GM12878 (cell line): ENCODE data around the gene KYAT1. TPM values are rescaled to one million over a fixed set of nuclear protein-coding genes. Genes with fewer than 3 reads are reported as not detected.

Experiments
- ATAC-seq: fragments of 200-7000 bp; cut with Tn5 transposase; 3 replicates; pipeline ENCODE4 v1.9.1; 2020; ENCODE audit warnings: mild to moderate bottlenecking, moderate library complexity
- BruUV-seq: library from RNA; stranded (reverse); fragments of 400-500 nt; replicated peaks from 2 replicates; lab custom pipeline; 2021; lab: Mats Ljungman, UMichigan
- CTCF ChIA-PET: fragments of 300-600 bp; sonication (Branson Sonifier 250); formaldehyde crosslinking; extraction: SDS; loops from one replicate; lab custom pipeline; 2021; ENCODE audit warnings: inconsistent platforms; lab: Yijun Ruan, JAX
- POLR2A ChIA-PET: fragments of 350-600 bp; formaldehyde crosslinking; extraction: SDS; loops from one replicate; lab custom pipeline; 2021; ENCODE audit warnings: inconsistent platforms; lab: Charles Lee
- RAD21 ChIA-PET: fragments of 300-600 bp; sonication (Branson Sonifier 250); formaldehyde crosslinking; loops from one replicate; lab custom pipeline; 2023; ENCODE audit warnings: antibody characterized with exemption; ENCODE audit not compliant: unreplicated experiment; lab: Charles Lee
- SMC1A ChIA-PET: fragments of 300-600 bp; sonication (Branson Sonifier 250); formaldehyde crosslinking; loops from one replicate; lab custom pipeline; 2023; ENCODE audit not compliant: unreplicated experiment, uncharacterized antibody; lab: Charles Lee
- DNase-seq: peaks from one replicate; pipeline ENCODE4 v3.0.0-alpha.2; 2011; ENCODE audit warnings: low read depth, low spot score
- FAIRE-seq: peaks from 3 replicates; lab custom pipeline; 2011; peaks lifted over from hg19 to GRCh38; lab: Jason Lieb, UNC
- H2AFZ ChIP-seq: 2 replicates; pipeline ENCODE4 v1.6.0; 2011; ENCODE audit warnings: low read depth, low read length, control low read depth; ENCODE audit not compliant: control insufficient read depth
- H3K27ac ChIP-seq: 2 replicates; pipeline ENCODE4 v1.5.1; 2011; ENCODE audit warnings: control low read depth; ENCODE audit not compliant: control insufficient read depth, insufficient read depth
- H3K27me3 ChIP-seq, 2 experiments: replicated peaks in 1 of 2; 2 replicates each; pipeline versions ENCODE4 v1.6.0 to v1.6.1; 2011; ENCODE audit warnings: low read length in 1 of 2; ENCODE audit not compliant: control insufficient read depth in 2 of 2, insufficient read depth in 2 of 2
- H3K36me3 ChIP-seq, 2 experiments: 2 replicates each; pipeline ENCODE4 v1.5.1; 2011; ENCODE audit warnings: low read length in 1 of 2; ENCODE audit not compliant: control insufficient read depth in 2 of 2, insufficient read depth in 2 of 2
- H3K4me1 ChIP-seq: 2 replicates; pipeline ENCODE4 v1.6.1; 2011; ENCODE audit warnings: mild to moderate bottlenecking, low read length, moderate library complexity, mixed read lengths; ENCODE audit not compliant: control insufficient read depth, insufficient read depth
- H3K4me2 ChIP-seq: 2 replicates; pipeline ENCODE4 v1.6.0; 2011; ENCODE audit warnings: control low read depth; ENCODE audit not compliant: control insufficient read depth, insufficient read depth
- H3K4me3 ChIP-seq: fragments of 200-600 bp; sonication (generic); 2 replicates; pipeline ENCODE4 v1.5.1; 2016
- H3K79me2 ChIP-seq: 2 replicates; pipeline ENCODE4 v1.6.0; 2011; ENCODE audit warnings: low read length; ENCODE audit not compliant: control insufficient read depth, insufficient read depth
- H3K9ac ChIP-seq: 2 replicates; pipeline ENCODE4 v1.8.0; 2011; ENCODE audit warnings: low read length, control low read depth, mixed read lengths; ENCODE audit not compliant: control insufficient read depth, insufficient read depth
- H3K9me3 ChIP-seq: replicated peaks from 3 replicates; pipeline ENCODE4 v1.5.1; 2011; ENCODE audit warnings: mild to moderate bottlenecking, low read length; ENCODE audit not compliant: control insufficient read depth, insufficient read depth
- H4K20me1 ChIP-seq: 2 replicates; pipeline ENCODE4 v1.6.0; 2011; ENCODE audit not compliant: control insufficient read depth, insufficient read depth
- BHLHE40 ChIP-seq, 2 experiments: fragments of 450-650 bp in 1 of 2; IDR thresholded peaks; 2 replicates each; pipeline ENCODE4 v1.6.1; 2011 to 2017; ENCODE audit warnings: low read depth in 2 of 2, borderline replicate concordance in 1 of 2, improper control_type of control experiment in 1 of 2, low read length in 1 of 2, mild to moderate bottlenecking in 1 of 2
- EZH2 ChIP-seq: IDR thresholded peaks from 2 replicates; pipeline ENCODE4 v1.6.1; 2012; ENCODE audit warnings: low read depth, mild to moderate bottlenecking, control low read depth, inconsistent platforms, low read length, borderline replicate concordance; ENCODE audit not compliant: control insufficient read depth
- GABPA ChIP-seq: IDR thresholded peaks from 2 replicates; pipeline ENCODE4 v1.6.1; 2014; ENCODE audit warnings: antibody characterized with exemption, low read depth, mild to moderate bottlenecking, inconsistent platforms
- KDM1A ChIP-seq: fragments of 200-600 bp; sonication (generic); IDR thresholded peaks from 2 replicates; pipeline ENCODE4 v1.6.1; 2016; ENCODE audit warnings: borderline replicate concordance
- MEF2A ChIP-seq: IDR thresholded peaks from 2 replicates; pipeline ENCODE4 v1.6.1; 2011; ENCODE audit warnings: low read depth, mild to moderate bottlenecking, low read length, moderate library complexity; ENCODE audit not compliant: insufficient read depth
- MTA2 ChIP-seq: fragments of 450-650 bp; IDR thresholded peaks from 2 replicates; pipeline ENCODE4 v1.6.1; 2016; ENCODE audit warnings: low read depth, mild to moderate bottlenecking, moderate library complexity
- NFIC ChIP-seq: IDR thresholded peaks from 2 replicates; pipeline ENCODE4 v1.6.1; 2012; ENCODE audit warnings: low read depth, mild to moderate bottlenecking, inconsistent platforms, low read length, moderate library complexity
- RAD21 ChIP-seq: IDR thresholded peaks from 2 replicates; pipeline ENCODE4 v1.6.1; 2011; ENCODE audit warnings: mild to moderate bottlenecking, low read depth, low read length, moderate library complexity; ENCODE audit not compliant: insufficient read depth
- RBBP5 ChIP-seq: fragments of 200-600 bp; sonication (generic); conservative IDR thresholded peaks from 2 replicates; pipeline ENCODE4 v1.6.1; 2016
- SREBF2 ChIP-seq: IDR thresholded peaks from 2 replicates; pipeline ENCODE4 v1.6.1; 2012; ENCODE audit warnings: mild to moderate bottlenecking, low read length
- SRF ChIP-seq, 2 experiments: IDR thresholded peaks; 2 replicates each; pipeline ENCODE4 v1.6.1; 2011; ENCODE audit warnings: low read depth in 2 of 2, low read length in 2 of 2, mild to moderate bottlenecking in 1 of 2, moderate library complexity in 1 of 2
- TAF1 ChIP-seq: IDR thresholded peaks from 2 replicates; pipeline ENCODE4 v1.6.1; 2011; ENCODE audit warnings: mild to moderate bottlenecking, low read depth, low read length, borderline replicate concordance
- TCF3 ChIP-seq: IDR thresholded peaks from 2 replicates; pipeline ENCODE4 v1.6.1; 2012; ENCODE audit warnings: low read depth, mild to moderate bottlenecking, low read length, borderline replicate concordance; ENCODE audit not compliant: insufficient read depth
- ZNF274 ChIP-seq: IDR thresholded peaks from one replicate; pipeline ENCODE4 v1.8.0; 2011; ENCODE audit not compliant: insufficient read length, insufficient read depth
- WGBS: methylation state at CpG from one replicate; pipeline ENCODE4 v1.1.6; 2016; ENCODE audit warnings: low lambda C conversion rate; ENCODE audit not compliant: insufficient replicate concordance, insufficient coverage; ENCODE audit errors: missing lambda C conversion rate; 5-methylcytosine and 5-hydroxymethylcytosine counted together
- in situ Hi-C: fragments of 300-500 bp; cut with MboI; formaldehyde crosslinking; loops from 9 replicates; pipeline ENCODE4 v1.14.3; 2018; ENCODE audit warnings: mixed read lengths
- intact Hi-C: fragments of 100-400 bp; cut with micrococcal nuclease; formaldehyde crosslinking; loops from one replicate; pipeline ENCODE4 v1.14.2; 2022; ENCODE audit not compliant: unreplicated experiment
- polyA plus RNA-seq, 11 experiments: library from polyadenylated mRNA; depleted of rRNA in 4 of 11; unstranded in 6 of 11; stranded (reverse) in 5 of 11; fragments of >200 nt; fragmentation: Nextera tagmentation in 4 of 11; fragmentation: Illumina TruSeq in 1 of 11; extraction: Ambion mirVana in 4 of 11; extraction: Trizol in 1 of 11; gene quantifications; 1 replicate in 1 of 11; 2 replicates in 10 of 11; pipeline versions ENCODE4 v1.2.1 to v1.2.3, GENCODE V29; 2011 to 2016; ENCODE audit warnings: inconsistent platforms in 2 of 11, missing spikeins in 2 of 11, low read depth in 1 of 11
- total RNA-seq, 4 experiments: library from RNA; depleted of rRNA in 3 of 4; stranded (reverse); fragments of >200 nt in 3 of 4; fragmentation: Illumina TruSeq in 1 of 4; extraction: Trizol in 1 of 4; gene quantifications; 2 replicates each; pipeline versions ENCODE4 v1.2.1 to v1.2.3, GENCODE V29; 2013 to 2021
- TF ChIP-seq, protein P1 (sequence below): fragments of 450-650 bp; IDR thresholded peaks from 2 replicates; pipeline ENCODE4 v1.6.1; 2018; ENCODE audit warnings: borderline replicate concordance, mild to moderate bottlenecking; ENCODE audit not compliant: partially characterized antibody
- TF ChIP-seq, protein P2 (sequence below): fragments of 450-650 bp; IDR thresholded peaks from 2 replicates; pipeline ENCODE4 v1.6.1; 2018; ENCODE audit warnings: mild to moderate bottlenecking, low read depth, moderate library complexity; ENCODE audit not compliant: partially characterized antibody
- TF ChIP-seq, protein P3 (sequence below): IDR thresholded peaks from 2 replicates; pipeline ENCODE4 v1.6.1; 2011; ENCODE audit warnings: mild to moderate bottlenecking, low read depth, low read length, moderate library complexity; ENCODE audit not compliant: insufficient replicate concordance

KYAT1 gene
- total and polyA plus RNA-seq, 10 of the 15 experiments (the other 5 are each of a cell fraction or from before 2014, with no cell fraction given), result 5.8 to 15.7 (median 11.4) TPM

DNA sequence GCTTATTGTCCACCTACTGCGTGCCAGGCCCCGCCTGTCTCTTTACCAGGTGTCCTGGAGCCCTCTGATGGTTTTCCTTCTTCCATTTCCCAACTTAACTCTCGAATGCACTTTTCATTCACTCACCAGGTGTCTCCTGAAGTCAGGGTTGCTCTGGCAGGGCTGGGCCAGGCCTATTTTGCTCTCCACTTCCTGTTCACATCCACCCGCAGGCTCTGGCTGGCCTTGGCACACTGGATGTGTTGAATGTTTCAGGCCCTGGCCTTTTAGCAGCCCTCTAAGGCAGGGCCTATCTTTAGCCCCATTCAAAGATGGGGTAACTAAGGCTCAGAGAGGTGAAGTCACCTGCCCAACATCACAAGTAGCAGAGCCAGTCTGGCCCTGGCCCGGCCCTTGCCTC, 16.6 kb upstream of the KYAT1 start (continued):
- TF ChIP-seq, protein P1, sequence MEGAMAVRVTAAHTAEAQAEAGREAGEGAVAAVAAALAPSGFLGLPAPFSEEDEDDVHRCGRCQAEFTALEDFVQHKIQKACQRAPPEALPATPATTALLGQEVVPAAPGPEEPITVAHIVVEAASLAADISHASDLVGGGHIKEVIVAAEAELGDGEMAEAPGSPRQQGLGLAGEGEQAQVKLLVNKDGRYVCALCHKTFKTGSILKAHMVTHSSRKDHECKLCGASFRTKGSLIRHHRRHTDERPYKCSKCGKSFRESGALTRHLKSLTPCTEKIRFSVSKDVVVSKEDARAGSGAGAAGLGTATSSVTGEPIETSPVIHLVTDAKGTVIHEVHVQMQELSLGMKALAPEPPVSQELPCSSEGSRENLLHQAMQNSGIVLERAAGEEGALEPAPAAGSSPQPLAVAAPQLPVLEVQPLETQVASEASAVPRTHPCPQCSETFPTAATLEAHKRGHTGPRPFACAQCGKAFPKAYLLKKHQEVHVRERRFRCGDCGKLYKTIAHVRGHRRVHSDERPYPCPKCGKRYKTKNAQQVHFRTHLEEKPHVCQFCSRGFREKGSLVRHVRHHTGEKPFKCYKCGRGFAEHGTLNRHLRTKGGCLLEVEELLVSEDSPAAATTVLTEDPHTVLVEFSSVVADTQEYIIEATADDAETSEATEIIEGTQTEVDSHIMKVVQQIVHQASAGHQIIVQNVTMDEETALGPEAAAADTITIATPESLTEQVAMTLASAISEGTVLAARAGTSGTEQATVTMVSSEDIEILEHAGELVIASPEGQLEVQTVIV, result no peak
- TF ChIP-seq TCF3, result no peak
- no peak for TF ChIP-seq KDM1A
- no peak for TF ChIP-seq SRF (IDR thresholded peaks at IDR 0.05; ENCODE audit: low read depth in 2 of 2, low read length in 2 of 2)
- no peak for TF ChIP-seq ZNF274
- no peak for TF ChIP-seq RAD21
- no peak for TF ChIP-seq TAF1

DNA sequence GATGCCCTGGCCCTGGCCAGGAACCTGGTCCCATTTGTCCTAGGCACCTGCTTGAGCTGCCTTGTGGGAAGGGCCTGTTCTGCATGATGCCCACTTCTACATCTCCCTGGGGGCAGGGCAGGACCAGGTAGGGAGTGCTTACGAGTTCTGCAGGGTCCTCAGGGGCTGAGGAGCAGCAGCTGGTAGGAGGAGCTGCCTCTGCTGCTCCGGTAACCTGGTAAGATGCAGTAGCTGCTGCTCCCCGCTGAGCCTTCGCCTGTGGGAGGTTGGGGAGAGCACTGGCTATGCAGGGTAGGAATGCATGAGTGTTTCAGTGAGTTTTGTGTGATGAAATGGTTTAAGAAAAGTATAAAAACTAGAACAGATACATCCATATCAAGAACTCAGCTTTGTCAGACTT, 13.8 kb upstream of the KYAT1 start:
- ChIA-PET SMC1A (no interaction called here), RAD21 (no interaction called here), CTCF (no interaction called here), POLR2A (no interaction called here)
- no peak for FAIRE-seq
- no peak for ATAC-seq
- no peaks in the 10 kb centered on the region for H3K79me2 ChIP-seq
- H2AFZ ChIP-seq, result no peak overlapping the region
- H3K36me3 ChIP-seq, result peaks cover 3 to 13% of the 10 kb centered on the region in 2 experiments; a peak in 3 of 4 replicates
- no TSS peak for BruUV-seq
- no peak for TF ChIP-seq RBBP5
- no peak for TF ChIP-seq GABPA
- TF ChIP-seq BHLHE40 (IDR thresholded peaks at IDR 0.05; ENCODE audit: borderline replicate concordance in 1 of 2, low read depth in 2 of 2, low read length in 1 of 2), result no peak
- TF ChIP-seq NFIC, result no peak
- TF ChIP-seq SREBF2, result no peak
- no peak for TF ChIP-seq MTA2
- TF ChIP-seq MEF2A, result no peak
- TF ChIP-seq, protein P2, sequence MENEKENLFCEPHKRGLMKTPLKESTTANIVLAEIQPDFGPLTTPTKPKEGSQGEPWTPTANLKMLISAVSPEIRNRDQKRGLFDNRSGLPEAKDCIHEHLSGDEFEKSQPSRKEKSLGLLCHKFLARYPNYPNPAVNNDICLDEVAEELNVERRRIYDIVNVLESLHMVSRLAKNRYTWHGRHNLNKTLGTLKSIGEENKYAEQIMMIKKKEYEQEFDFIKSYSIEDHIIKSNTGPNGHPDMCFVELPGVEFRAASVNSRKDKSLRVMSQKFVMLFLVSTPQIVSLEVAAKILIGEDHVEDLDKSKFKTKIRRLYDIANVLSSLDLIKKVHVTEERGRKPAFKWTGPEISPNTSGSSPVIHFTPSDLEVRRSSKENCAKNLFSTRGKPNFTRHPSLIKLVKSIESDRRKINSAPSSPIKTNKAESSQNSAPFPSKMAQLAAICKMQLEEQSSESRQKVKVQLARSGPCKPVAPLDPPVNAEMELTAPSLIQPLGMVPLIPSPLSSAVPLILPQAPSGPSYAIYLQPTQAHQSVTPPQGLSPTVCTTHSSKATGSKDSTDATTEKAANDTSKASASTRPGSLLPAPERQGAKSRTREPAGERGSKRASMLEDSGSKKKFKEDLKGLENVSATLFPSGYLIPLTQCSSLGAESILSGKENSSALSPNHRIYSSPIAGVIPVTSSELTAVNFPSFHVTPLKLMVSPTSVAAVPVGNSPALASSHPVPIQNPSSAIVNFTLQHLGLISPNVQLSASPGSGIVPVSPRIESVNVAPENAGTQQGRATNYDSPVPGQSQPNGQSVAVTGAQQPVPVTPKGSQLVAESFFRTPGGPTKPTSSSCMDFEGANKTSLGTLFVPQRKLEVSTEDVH, result no peak
- no peak for TF ChIP-seq EZH2
- TF ChIP-seq, protein P3, sequence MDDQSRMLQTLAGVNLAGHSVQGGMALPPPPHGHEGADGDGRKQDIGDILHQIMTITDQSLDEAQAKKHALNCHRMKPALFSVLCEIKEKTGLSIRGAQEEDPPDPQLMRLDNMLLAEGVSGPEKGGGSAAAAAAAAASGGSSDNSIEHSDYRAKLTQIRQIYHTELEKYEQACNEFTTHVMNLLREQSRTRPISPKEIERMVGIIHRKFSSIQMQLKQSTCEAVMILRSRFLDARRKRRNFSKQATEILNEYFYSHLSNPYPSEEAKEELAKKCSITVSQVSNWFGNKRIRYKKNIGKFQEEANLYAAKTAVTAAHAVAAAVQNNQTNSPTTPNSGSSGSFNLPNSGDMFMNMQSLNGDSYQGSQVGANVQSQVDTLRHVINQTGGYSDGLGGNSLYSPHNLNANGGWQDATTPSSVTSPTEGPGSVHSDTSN, result no peak
- no peaks in the 10 kb centered on the region for H3K9me3 ChIP-seq
- intact Hi-C loops (no loop called here), in situ Hi-C loops (no loop called here)
- no peaks in the 10 kb centered on the region for H3K27me3 ChIP-seq
- no peak overlapping the region for H3K9ac ChIP-seq
- no peaks in the 10 kb centered on the region for H4K20me1 ChIP-seq
- WGBS, result 81% methylated on average over 4 of the region's 4 CpGs
- H3K4me3 ChIP-seq, result no peak overlapping the region
- H3K4me2 ChIP-seq, result no peak overlapping the region
- H3K4me1 ChIP-seq, result peaks cover 15% of the 10 kb centered on the region
- no peak overlapping the region for H3K27ac ChIP-seq
- DNase-seq, result no peak
